ENCODE measurements around the gene PRSS50. TPM values are rescaled to one million over a fixed set of nuclear protein-coding genes. Genes with fewer than 3 reads are reported as not detected.
"Not testable (repeated sequence)": the region's sequence is repeated elsewhere in the genome, so short reads cannot be mapped to it uniquely, and the experiment has no call there.

PRSS50 gene
- total RNA-seq, 2 donors from 2014 or later, result 2.6 to 3.1 TPM

DNA sequence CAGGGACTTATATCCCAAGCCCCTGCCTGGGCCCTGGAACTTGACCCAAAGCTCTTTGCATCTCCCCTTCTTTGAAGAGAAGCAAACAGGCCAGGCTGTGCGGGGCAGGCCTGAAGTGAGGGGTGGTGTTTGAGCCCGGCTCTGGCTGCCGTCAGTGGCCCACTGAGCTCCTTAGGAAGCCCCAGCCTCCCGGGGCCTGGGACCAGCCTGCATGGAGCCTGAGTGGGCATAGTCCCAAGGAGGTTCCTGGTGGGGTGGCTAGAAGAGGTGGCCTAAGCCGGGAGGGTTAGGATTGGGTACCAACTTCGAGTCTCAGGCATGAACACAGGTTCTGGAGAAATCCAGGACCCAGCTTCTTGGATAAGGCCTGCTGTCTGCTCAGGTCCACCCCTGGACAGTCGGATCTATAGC lies 10.1 kb downstream of the PRSS50 start:
- intact Hi-C loops (cut with DNase I), result loop anchor here (5.0 kb wide), 1 partner anchor 195 kb away; no protein-coding TSS in a partner anchor
- WGBS, 2 donors, result 77 to 92% methylated on average over 2 to 7 of the region's 7 CpGs
- Histone ChIP-seq H3K4me3 (no peak overlapping the region), H3K27ac (no peak overlapping the region), H3K36me3 (replicated peaks in 1 of 2; ENCODE audit: insufficient read depth in 1 of 2, low read depth in 2 of 2) (no peaks in the 10 kb centered on the region), H3K9me3 (no peaks in the 10 kb centered on the region), H3K27me3 (no peaks in the 10 kb centered on the region), H3K4me1 (no peaks in the 10 kb centered on the region)
- DNase-seq, result peak in 1 of 4 donors; percentile 2
- no peak for ATAC-seq
- TF ChIP-seq POLR2A (IDR thresholded peaks at IDR 0.05) (no peak), CTCF (IDR thresholded peaks at IDR 0.05) (no peak)

- no peak for ATAC-seq
- H3K4me1 ChIP-seq, result no peaks in the 10 kb centered on the region
- intact Hi-C loops (cut with DNase I), result loop anchor here (5.0 kb wide), 1 partner anchor 195 kb away; no protein-coding TSS in a partner anchor
- TF ChIP-seq POLR2A (IDR thresholded peaks at IDR 0.05), result no peak
- no peak for TF ChIP-seq CTCF (IDR thresholded peaks at IDR 0.05)
- peak in 1 of 4 donors; percentile 2 for DNase-seq
- H3K4me3 ChIP-seq, result no peak overlapping the region
- no peaks in the 10 kb centered on the region for H3K36me3 ChIP-seq (replicated peaks in 1 of 2; ENCODE audit: insufficient read depth in 1 of 2, low read depth in 2 of 2)
- WGBS, 2 donors, result 54 to 58% methylated on average over 11 to 13 of the region's 13 CpGs
- no peaks in the 10 kb centered on the region for H3K9me3 ChIP-seq
- H3K27ac ChIP-seq, result no peak overlapping the region
- no peaks in the 10 kb centered on the region for H3K27me3 ChIP-seq
Measured at GRCh38 chr3:46706771-46707582, 10.7 kb downstream of the PRSS50 start.

DNA sequence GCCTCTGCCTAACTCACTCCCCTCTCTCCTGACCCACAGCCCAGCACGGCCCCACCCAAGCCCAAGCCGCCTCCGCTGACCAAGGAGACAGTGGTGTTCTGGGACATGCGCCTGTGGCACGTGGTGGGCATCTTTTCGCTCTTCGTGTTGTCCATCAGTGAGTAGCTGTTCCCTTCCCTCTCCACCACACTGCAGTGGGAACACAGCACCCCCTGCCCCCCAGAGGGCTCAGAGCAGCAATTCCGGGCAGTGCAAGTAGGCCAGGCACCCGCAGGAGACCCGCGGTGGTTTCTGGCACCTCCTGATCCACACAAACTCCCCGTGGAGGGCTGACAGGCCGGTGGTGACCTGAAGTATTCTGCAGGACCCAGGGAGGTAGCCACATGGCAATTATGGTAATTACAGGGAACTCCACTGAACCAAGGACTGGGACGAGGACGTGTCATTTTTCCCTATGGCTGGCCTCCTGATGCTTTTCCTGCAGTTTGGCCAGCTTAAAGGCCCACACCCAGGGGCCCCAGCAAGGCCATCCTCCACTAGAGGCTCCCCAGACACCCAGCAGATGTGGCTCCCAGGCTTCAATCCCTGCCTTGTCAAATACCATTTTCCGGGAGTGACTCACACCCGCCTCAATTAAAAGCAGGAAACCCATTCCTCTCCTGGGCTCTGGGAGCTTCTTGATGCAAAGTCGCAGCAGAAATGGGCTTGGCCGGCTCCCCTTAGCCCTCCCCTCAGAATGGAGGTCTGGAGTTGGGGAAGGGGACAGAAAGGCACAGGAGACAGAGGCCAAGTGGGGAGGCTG lies 11.7 kb downstream of the PRSS50 start:
- Histone ChIP-seq H3K4me3 (no peak overlapping the region), H3K27ac (no peak overlapping the region), H3K9me3 (no peaks in the 10 kb centered on the region), H3K4me1 (peaks cover 5% of the 10 kb centered on the region), H3K27me3 (no peaks in the 10 kb centered on the region), H3K36me3 (replicated peaks in 1 of 2; ENCODE audit: insufficient read depth in 1 of 2, low read depth in 2 of 2) (no peaks in the 10 kb centered on the region)
- ATAC-seq, result no peak
- DNase-seq, result peak in 1 of 4 donors; percentile 3
- TF ChIP-seq POLR2A (IDR thresholded peaks at IDR 0.05) (no peak), CTCF (IDR thresholded peaks at IDR 0.05) (no peak)
- intact Hi-C loops (cut with DNase I), result loop anchor here (5.0 kb wide), 1 partner anchor 196 kb away; no protein-coding TSS in a partner anchor
- 63 to 73% methylated on average over 11 to 18 of the region's 19 CpGs for WGBS, 2 donors

- H3K36me3 ChIP-seq (replicated peaks in 1 of 2; ENCODE audit: insufficient read depth in 1 of 2, low read depth in 2 of 2), result no peaks in the 10 kb centered on the region
- H3K4me1 ChIP-seq, result peaks cover 12% of the 10 kb centered on the region
- WGBS, 2 donors, result 23 to 83% methylated on average over 1 to 4 of the region's 4 CpGs
- ATAC-seq, result peak; percentile 85
- DNase-seq, result peak; percentile 81 to 84 (median 84)
- H3K27ac ChIP-seq, result no peak overlapping the region
- H3K27me3 ChIP-seq, result no peaks in the 10 kb centered on the region
- TF ChIP-seq POLR2A (IDR thresholded peaks at IDR 0.05) (no peak), CTCF (IDR thresholded peaks at IDR 0.05) (peak; percentile 90 to 98 (median 96))
- intact Hi-C loops (cut with DNase I), result loop anchor here (5.0 kb wide), 1 partner anchor 197 kb away; no protein-coding TSS in a partner anchor
- H3K4me3 ChIP-seq, result no peak overlapping the region
- H3K9me3 ChIP-seq, result no peaks in the 10 kb centered on the region
Measured at GRCh38 chr3:46705022-46705530, 12.6 kb downstream of the PRSS50 start.

GRCh38 chr3:46704346-46704745 lies 13.3 kb downstream of the PRSS50 start:
- peaks cover 12% of the 10 kb centered on the region for H3K4me1 ChIP-seq
- intact Hi-C loops (cut with DNase I), result loop anchor here (5.0 kb wide), 1 partner anchor 293 kb away; no protein-coding TSS in a partner anchor
- DNase-seq, result not testable (repeated sequence)

More at GRCh38 chr3:46704346-46704745, 13.3 kb downstream of the PRSS50 start:
- H3K27ac ChIP-seq; H3K36me3 ChIP-seq (replicated peaks in 1 of 2; ENCODE audit: insufficient read depth in 1 of 2, low read depth in 2 of 2); H3K9me3 ChIP-seq; H3K4me3 ChIP-seq; ATAC-seq; H3K27me3 ChIP-seq: not testable (repeated sequence)
- 22 to 23% methylated on average over 4 to 7 of the region's 7 CpGs for WGBS, 2 donors

Data from body of pancreas (tissue), 4 donors.